Neural progenitor cell (in vitro differentiated cells): ENCODE results near the gene PRRT2. TPM values are rescaled to one million over a fixed set of nuclear protein-coding genes. Genes with fewer than 3 reads are reported as not detected.

Source experiments
- DNase-seq: peaks from one replicate; pipeline ENCODE4 v3.0.0-alpha.2; 2016; ENCODE audit warnings: low spot score
- H2AFZ ChIP-seq: fragments of 200-600 bp; sonication (generic); replicated peaks from 2 replicates; pipeline ENCODE4 v1.6.1; 2016; ENCODE audit warnings: antibody characterized with exemption
- H3F3A ChIP-seq: fragments of 200-600 bp; sonication (generic); 2 replicates; pipeline ENCODE4 v1.6.1; 2016; ENCODE audit warnings: antibody characterized with exemption, low read depth
- H3K27ac ChIP-seq: fragments of 200-600 bp; sonication (generic); 2 replicates; pipeline ENCODE4 v1.5.1; 2016; ENCODE audit warnings: mild to moderate bottlenecking
- H3K27me3 ChIP-seq: fragments of 200-600 bp; sonication (generic); 2 replicates; pipeline ENCODE4 v1.6.1; 2016; ENCODE audit warnings: mild to moderate bottlenecking, moderate library complexity
- H3K36me3 ChIP-seq: fragments of 200-600 bp; sonication (generic); 2 replicates; pipeline ENCODE4 v1.5.1; 2016
- H3K4me1 ChIP-seq: fragments of 200-600 bp; sonication (generic); 2 replicates; pipeline ENCODE4 v1.6.1; 2016; ENCODE audit warnings: mixed run types
- H3K4me2 ChIP-seq: fragments of 200-600 bp; sonication (generic); 2 replicates; pipeline ENCODE4 v1.6.1; 2016
- H3K4me3 ChIP-seq: fragments of 200-600 bp; sonication (generic); 2 replicates; pipeline ENCODE4 v1.5.1; 2016
- H3K79me2 ChIP-seq: fragments of 200-600 bp; sonication (generic); 2 replicates; pipeline ENCODE4 v1.6.1; 2016; ENCODE audit warnings: low read depth
- H3K9ac ChIP-seq: fragments of 200-600 bp; sonication (generic); 2 replicates; pipeline ENCODE4 v1.6.1; 2016
- H3K9me3 ChIP-seq: fragments of 200-600 bp; sonication (generic); 2 replicates; pipeline ENCODE4 v1.5.1; 2016; ENCODE audit warnings: low read depth
- H4K20me1 ChIP-seq: fragments of 200-600 bp; sonication (generic); 2 replicates; pipeline ENCODE4 v1.6.1; 2016; ENCODE audit warnings: low read depth
- H3K27ac Mint-ChIP-seq: 3 replicates; pipeline ENCODE4 v1.8.0; 2021; ENCODE audit warnings: mixed read lengths
- H3K27me3 Mint-ChIP-seq: 2 replicates; pipeline ENCODE4 v1.8.0; 2022; ENCODE audit warnings: low read depth, mild to moderate bottlenecking, inconsistent platforms, moderate library complexity, mixed read lengths; ENCODE audit not compliant: insufficient read depth
- H3K36me3 Mint-ChIP-seq: 3 replicates; pipeline ENCODE4 v1.8.0; 2021; ENCODE audit warnings: mixed read lengths
- H3K4me1 Mint-ChIP-seq: 3 replicates; pipeline ENCODE4 v1.8.0; 2021; ENCODE audit warnings: mixed read lengths
- H3K4me3 Mint-ChIP-seq: 3 replicates; pipeline ENCODE4 v1.8.0; 2021; ENCODE audit warnings: mild to moderate bottlenecking, moderate library complexity, mixed read lengths
- H3K9me3 Mint-ChIP-seq: 3 replicates; pipeline ENCODE4 v1.8.0; 2020; ENCODE audit warnings: mixed read lengths
- EZH2 ChIP-seq: fragments of 200-600 bp; sonication (generic); IDR thresholded peaks from 2 replicates; pipeline ENCODE4 v1.6.1; 2017; ENCODE audit warnings: antibody characterized with exemption, mild to moderate bottlenecking, moderate library complexity
- EZH2phosphoT487 ChIP-seq: fragments of 200-600 bp; sonication (generic); IDR thresholded peaks from 2 replicates; pipeline ENCODE4 v1.6.1; 2017; ENCODE audit warnings: antibody characterized with exemption
- total RNA-seq: library from RNA; depleted of rRNA; stranded (reverse); fragments of >200 nt; gene quantifications from 2 replicates; pipeline ENCODE4 v1.2.3, GENCODE V29; 2015; ENCODE audit warnings: low replicate concordance
- TF ChIP-seq, protein P1 (sequence below): fragments of 200-600 bp; sonication (generic); IDR thresholded peaks from 2 replicates; pipeline ENCODE4 v1.5.1; 2017; ENCODE audit warnings: antibody characterized with exemption, mild to moderate bottlenecking

Gene PRRT2
- total RNA-seq, 1 donor from 2014 or later = 23.5 TPM

DNA sequence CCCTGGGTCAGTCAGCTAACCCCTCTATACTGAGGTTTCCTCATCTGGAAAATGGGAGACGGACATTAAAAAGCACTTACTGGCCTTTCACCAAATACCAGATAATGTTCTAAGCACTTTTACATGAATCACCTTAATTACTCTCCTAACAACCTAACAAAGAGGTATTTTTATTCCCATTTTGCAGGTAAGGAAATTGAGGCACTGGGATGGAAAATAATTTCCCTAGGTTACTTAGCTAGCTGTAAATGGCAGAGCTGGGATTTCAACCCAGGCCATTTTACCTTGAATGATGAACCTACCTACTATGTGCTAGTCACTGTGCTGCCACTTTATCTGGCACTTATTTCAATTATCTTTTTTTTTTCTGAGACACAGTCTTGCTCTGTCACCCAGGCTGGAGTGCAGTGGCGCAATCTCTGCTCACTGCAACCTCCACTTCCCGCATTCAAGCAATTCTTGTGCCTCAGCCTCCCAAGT lies 17.7 kb upstream of the PRRT2 start:
- no peak overlapping the region for H3K4me2 ChIP-seq
- Mint-ChIP-seq H3K4me3 (no peak overlapping the region), H3K36me3 (peaks cover 31% of the 10 kb centered on the region), H3K4me1 (peaks cover 31% of the 10 kb centered on the region), H3K27me3 (no peaks in the 10 kb centered on the region), H3K27ac (no peak overlapping the region), H3K9me3 (no peaks in the 10 kb centered on the region)
- peaks cover 18% of the 10 kb centered on the region for H3K4me1 ChIP-seq
- no peak overlapping the region for H3K27ac ChIP-seq
- H3K27me3 ChIP-seq = no peaks in the 10 kb centered on the region
- H2AFZ ChIP-seq = no peak overlapping the region
- TF ChIP-seq EZH2phosphoT487 = no peak
- TF ChIP-seq, protein P1, sequence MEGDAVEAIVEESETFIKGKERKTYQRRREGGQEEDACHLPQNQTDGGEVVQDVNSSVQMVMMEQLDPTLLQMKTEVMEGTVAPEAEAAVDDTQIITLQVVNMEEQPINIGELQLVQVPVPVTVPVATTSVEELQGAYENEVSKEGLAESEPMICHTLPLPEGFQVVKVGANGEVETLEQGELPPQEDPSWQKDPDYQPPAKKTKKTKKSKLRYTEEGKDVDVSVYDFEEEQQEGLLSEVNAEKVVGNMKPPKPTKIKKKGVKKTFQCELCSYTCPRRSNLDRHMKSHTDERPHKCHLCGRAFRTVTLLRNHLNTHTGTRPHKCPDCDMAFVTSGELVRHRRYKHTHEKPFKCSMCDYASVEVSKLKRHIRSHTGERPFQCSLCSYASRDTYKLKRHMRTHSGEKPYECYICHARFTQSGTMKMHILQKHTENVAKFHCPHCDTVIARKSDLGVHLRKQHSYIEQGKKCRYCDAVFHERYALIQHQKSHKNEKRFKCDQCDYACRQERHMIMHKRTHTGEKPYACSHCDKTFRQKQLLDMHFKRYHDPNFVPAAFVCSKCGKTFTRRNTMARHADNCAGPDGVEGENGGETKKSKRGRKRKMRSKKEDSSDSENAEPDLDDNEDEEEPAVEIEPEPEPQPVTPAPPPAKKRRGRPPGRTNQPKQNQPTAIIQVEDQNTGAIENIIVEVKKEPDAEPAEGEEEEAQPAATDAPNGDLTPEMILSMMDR = no peak
- H3K36me3 ChIP-seq = peaks cover 9% of the 10 kb centered on the region
- peaks cover 39% of the 10 kb centered on the region for H4K20me1 ChIP-seq
- peaks cover 70% of the 10 kb centered on the region for H3K79me2 ChIP-seq
- no peak overlapping the region for H3K4me3 ChIP-seq
- H3K9ac ChIP-seq = no peak overlapping the region
- H3K9me3 ChIP-seq = no peaks in the 10 kb centered on the region
- H3F3A ChIP-seq = peaks cover 13% of the 10 kb centered on the region
- DNase-seq = no peak

- H3K9me3 Mint-ChIP-seq = no peaks in the 10 kb centered on the region
- H3K9me3 ChIP-seq = no peaks in the 10 kb centered on the region
- TF ChIP-seq EZH2 (no peak), EZH2phosphoT487 (no peak)
- TF ChIP-seq, protein P1 = no peak
- peak overlapping the region; percentile 46 for H3K4me3 Mint-ChIP-seq
- H2AFZ ChIP-seq = no peak overlapping the region
- peaks cover 9% of the 10 kb centered on the region for H3K4me1 ChIP-seq
- no peak overlapping the region for H3K9ac ChIP-seq
- peak overlapping the region; percentile 13 for H3K27ac Mint-ChIP-seq
- H3K27me3 Mint-ChIP-seq = peaks cover 2% of the 10 kb centered on the region
- H3K79me2 ChIP-seq = peaks cover 13% of the 10 kb centered on the region
- peaks cover 44% of the 10 kb centered on the region for H3F3A ChIP-seq
- peaks cover 31% of the 10 kb centered on the region for H3K36me3 Mint-ChIP-seq
- H3K27ac ChIP-seq = peak overlapping the region; percentile 61
- peaks cover 20% of the 10 kb centered on the region for H3K4me1 Mint-ChIP-seq
- H3K4me2 ChIP-seq = no peak overlapping the region
- H3K36me3 ChIP-seq = peaks cover 5% of the 10 kb centered on the region
- no peak overlapping the region for H3K4me3 ChIP-seq
- no peaks in the 10 kb centered on the region for H3K27me3 ChIP-seq
- DNase-seq = no peak
- peaks cover 3% of the 10 kb centered on the region for H4K20me1 ChIP-seq
These were observed 9.5 kb upstream of the PRRT2 start for GRCh38 chr16:29802416-29802935.

DNA sequence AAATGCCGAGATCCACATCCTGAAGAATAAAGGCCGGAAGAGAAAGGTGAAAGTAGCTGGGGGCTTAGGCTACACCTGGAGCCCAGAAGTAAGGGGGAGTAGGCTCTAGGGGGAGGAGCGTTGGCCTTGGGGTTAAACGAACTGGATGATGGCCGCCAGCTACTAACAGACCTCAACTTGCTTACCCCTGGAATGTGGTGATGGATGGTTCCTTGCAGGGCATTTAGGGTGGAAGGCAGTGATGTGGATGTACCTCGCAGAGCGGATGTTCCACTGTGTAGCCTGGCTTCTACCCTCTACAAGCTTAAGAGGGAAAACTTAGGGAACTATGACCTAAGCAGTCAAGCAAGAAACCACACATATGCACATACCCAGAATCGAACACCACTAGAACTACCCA lies 8.0 kb upstream of the PRRT2 start:
- Histone ChIP-seq H3K27me3 (no peaks in the 10 kb centered on the region), H3K36me3 (no peaks in the 10 kb centered on the region), H3K79me2 (peaks cover 25% of the 10 kb centered on the region), H2AFZ (no peak overlapping the region), H4K20me1 (peaks cover 18% of the 10 kb centered on the region), H3K4me3 (no peak overlapping the region), H3K4me1 (peaks cover 19% of the 10 kb centered on the region), H3K27ac (peak overlapping the region; percentile 86), H3K4me2 (peak overlapping the region; percentile 86), H3F3A (peaks cover 57% of the 10 kb centered on the region), H3K9ac (no peak overlapping the region), H3K9me3 (no peaks in the 10 kb centered on the region)
- DNase-seq = peak; percentile 8
- Mint-ChIP-seq H3K4me1 (peaks cover 32% of the 10 kb centered on the region), H3K27me3 (peaks cover 8% of the 10 kb centered on the region), H3K9me3 (no peaks in the 10 kb centered on the region), H3K36me3 (peaks cover 24% of the 10 kb centered on the region), H3K4me3 (peak overlapping the region; percentile 84), H3K27ac (no peak overlapping the region)
- TF ChIP-seq, protein P1 = no peak
- TF ChIP-seq EZH2phosphoT487 = no peak
